HepG2 (cell line): ENCODE data around the gene YIPF2. TPM values are rescaled to one million over a fixed set of nuclear protein-coding genes. Genes with fewer than 3 reads are reported as not detected.

Experiments used
- ATAD3A ChIP-seq: sonication (generic); formaldehyde crosslinking; IDR thresholded peaks from 2 replicates; pipeline ENCODE4 v1.4.0; 2020; ENCODE audit warnings: missing genetic modification reagents
- DR1 ChIP-seq: sonication (generic); formaldehyde crosslinking; IDR thresholded peaks from 2 replicates; pipeline ENCODE4 v1.8.0; 2021; ENCODE audit warnings: mild to moderate bottlenecking, missing genetic modification reagents, inconsistent platforms
- HMG20B ChIP-seq: conservative IDR thresholded peaks from 2 replicates; pipeline ENCODE4 v1.6.1; 2016; ENCODE audit warnings: missing genetic modification reagents, missing compliant biosample characterization
- HNRNPH1 ChIP-seq: fragments of 200-400 bp; formaldehyde crosslinking; optimal IDR thresholded peaks from 2 replicates; pipeline ENCODE3; 2017; ENCODE audit warnings: mild to moderate bottlenecking, low read depth, low read length
- IRF1 ChIP-seq: sonication (generic); formaldehyde crosslinking; IDR thresholded peaks from 2 replicates; pipeline ENCODE4 v1.4.0; 2020; ENCODE audit warnings: low read depth, mild to moderate bottlenecking, missing genetic modification reagents
- ISX ChIP-seq: sonication (generic); formaldehyde crosslinking; conservative IDR thresholded peaks from 2 replicates; pipeline ENCODE4 v1.5.0; 2020; ENCODE audit warnings: missing genetic modification reagents
- KLF16 ChIP-seq, 2 experiments: sonication (generic) in 1 of 2; formaldehyde crosslinking in 1 of 2; IDR thresholded peaks; 2 replicates each; pipeline versions ENCODE4 v1.6.1 to v1.8.0; 2016 to 2023; ENCODE audit warnings: missing genetic modification reagents in 2 of 2, missing compliant biosample characterization in 1 of 2
- MAZ ChIP-seq, 2 experiments: sonication (generic) in 1 of 2; formaldehyde crosslinking in 1 of 2; IDR thresholded peaks; 2 replicates each; pipeline versions ENCODE4 v1.5.0 to v1.6.1; 2012 to 2020; ENCODE audit warnings: low read depth in 2 of 2, mild to moderate bottlenecking in 2 of 2, borderline replicate concordance in 1 of 2, improper control_type of control experiment in 1 of 2, low read length in 1 of 2, missing genetic modification reagents in 1 of 2, moderate library complexity in 1 of 2
- MXD4 ChIP-seq: IDR thresholded peaks from 2 replicates; pipeline ENCODE4 v1.6.1; 2016; ENCODE audit warnings: mild to moderate bottlenecking, missing biosample characterization, missing genetic modification reagents
- NCOA2 ChIP-seq: sonication (generic); formaldehyde crosslinking; IDR thresholded peaks from 2 replicates; pipeline ENCODE4 v1.8.0; 2022; ENCODE audit warnings: inconsistent platforms
- PLRG1 ChIP-seq: fragments of 450-650 bp; conservative IDR thresholded peaks from 2 replicates; pipeline ENCODE4 v1.6.1; 2016
- POLR2A ChIP-seq, 2 experiments: IDR thresholded peaks; 2 replicates each; pipeline ENCODE4 v1.6.1; 2011; ENCODE audit warnings: low read depth in 2 of 2, low read length in 2 of 2, mild to moderate bottlenecking in 1 of 2, moderate library complexity in 1 of 2; ENCODE audit not compliant: insufficient read depth in 1 of 2
- RXRA ChIP-seq: sonication (generic); formaldehyde crosslinking; IDR thresholded peaks from 2 replicates; pipeline ENCODE4 v1.5.1; 2020; ENCODE audit warnings: missing genetic modification reagents
- SALL1 ChIP-seq: sonication (generic); formaldehyde crosslinking; IDR thresholded peaks from 2 replicates; pipeline ENCODE4 v1.8.0; 2022; ENCODE audit warnings: mild to moderate bottlenecking, missing genetic modification reagents
- SMAD1 ChIP-seq: sonication (generic); formaldehyde crosslinking; IDR thresholded peaks from 2 replicates; pipeline ENCODE4 v1.4.0; 2020; ENCODE audit warnings: missing genetic modification reagents, low read depth, mild to moderate bottlenecking, borderline replicate concordance
- SNRNP70 ChIP-seq: fragments of 200-400 bp; formaldehyde crosslinking; IDR thresholded peaks from 2 replicates; pipeline ENCODE4 v1.6.1; 2017; ENCODE audit warnings: mild to moderate bottlenecking, low read depth, low read length, moderate library complexity
- TARDBP ChIP-seq: sonication (generic); formaldehyde crosslinking; IDR thresholded peaks from 2 replicates; pipeline ENCODE4 v1.8.0; 2022; ENCODE audit warnings: mild to moderate bottlenecking, missing genetic modification reagents
- ZBTB21 ChIP-seq: sonication (generic); formaldehyde crosslinking; IDR thresholded peaks from 2 replicates; pipeline ENCODE4 v1.4.0; 2020; ENCODE audit warnings: missing genetic modification reagents
- ZFX ChIP-seq: sonication (generic); formaldehyde crosslinking; IDR thresholded peaks from 2 replicates; pipeline ENCODE4 v1.4.0; 2020; ENCODE audit warnings: mild to moderate bottlenecking, low read depth, missing genetic modification reagents, moderate library complexity
- ZNF383 ChIP-seq: sonication (generic); formaldehyde crosslinking; IDR thresholded peaks from 2 replicates; pipeline ENCODE4 v1.4.0; 2020; ENCODE audit warnings: missing genetic modification reagents, mild to moderate bottlenecking, borderline replicate concordance
- ZNF441 ChIP-seq: sonication (generic); formaldehyde crosslinking; IDR thresholded peaks from 2 replicates; pipeline ENCODE4 v1.7.0; 2021; ENCODE audit warnings: missing genetic modification reagents, borderline replicate concordance
- ZNF557 ChIP-seq: sonication (generic); formaldehyde crosslinking; IDR thresholded peaks from 2 replicates; pipeline ENCODE4 v1.4.0; 2020; ENCODE audit warnings: missing genetic modification reagents
- ZNF574 ChIP-seq: sonication (generic); formaldehyde crosslinking; IDR thresholded peaks from 2 replicates; pipeline ENCODE4 v1.4.0; 2020; ENCODE audit warnings: missing genetic modification reagents
- ZNF703 ChIP-seq: sonication (generic); formaldehyde crosslinking; IDR thresholded peaks from 2 replicates; pipeline ENCODE4 v1.5.1; 2020; ENCODE audit warnings: missing genetic modification reagents, mild to moderate bottlenecking, moderate library complexity, borderline replicate concordance
- ZNF740 ChIP-seq: sonication (generic); formaldehyde crosslinking; IDR thresholded peaks from 2 replicates; pipeline ENCODE4 v1.4.0; 2020; ENCODE audit warnings: missing genetic modification reagents
- polyA plus RNA-seq, 8 experiments: library from polyadenylated mRNA; depleted of rRNA in 3 of 8; stranded (reverse) in 7 of 8; unstranded in 1 of 8; fragments of >200 nt; fragmentation: Illumina TruSeq in 4 of 8; extraction: Trizol in 4 of 8; gene quantifications; 2 replicates each; pipeline versions ENCODE4 v1.2.1 to v1.2.3, GENCODE V29; 2011 to 2016; ENCODE audit warnings: low read depth in 4 of 8, missing spikeins in 1 of 8, mixed read lengths in 1 of 8; ENCODE audit not compliant: insufficient read depth in 1 of 8
- total RNA-seq, 5 experiments: library from RNA; depleted of rRNA; stranded (reverse); fragments of >200 nt; fragmentation: Illumina TruSeq; extraction: Trizol; gene quantifications; 2 replicates each; pipeline ENCODE4 v1.2.3, GENCODE V29; 2016; ENCODE audit warnings: low read depth in 1 of 5

The YIPF2 gene
- total and polyA plus RNA-seq, 2 of the 13 experiments (the other 11 are each of a cell fraction or from before 2014, with no cell fraction given) = 37.3 to 53.2 TPM

GRCh38 chr19:10928563-10929401 lies at the start of gene YIPF2, which contains the start of gene TIMM29 (continued):
- TF ChIP-seq ZNF740 (CRISPR knock-in tag) (peak; percentile 81), ZNF574 (CRISPR knock-in tag) (peak; percentile 94), HMG20B (CRISPR knock-in tag) (no peak; the same call in 1 of the 2 replicates), ZNF557 (no peak), KLF16 (CRISPR knock-in tag; IDR thresholded peaks at IDR 0.05) (peak in 1 of 2 experiments; percentile 92; a peak in 2 of 4 replicates), MXD4 (CRISPR knock-in tag) (0 out of 2 replicates have a peak, but pooled peaks have one; percentile 59), RXRA (CRISPR knock-in tag) (peak; percentile 69), ZFX (peak; percentile 95; the same call in 1 of the 2 replicates), SNRNP70 (no peak), IRF1 (0 out of 2 replicates have a peak, but pooled peaks have one; percentile 27), MAZ (IDR thresholded peaks at IDR 0.05; ENCODE audit: borderline replicate concordance, low read depth, low read length) (peak; percentile 42; the same call in 1 of the 2 replicates), MAZ (CRISPR knock-in tag; IDR thresholded peaks at IDR 0.05; ENCODE audit: low read depth) (no peak), PLRG1 (no peak), ZBTB21 (no peak; the same call in 1 of the 2 replicates), SALL1 (CRISPR knock-in tag) (peak; percentile 80), ZNF441 (CRISPR knock-in tag) (0 out of 2 replicates have a peak, but pooled peaks have one; percentile 7), DR1 (peak; percentile 33; the same call in 1 of the 2 replicates), ATAD3A (no peak), ISX (CRISPR knock-in tag) (no peak), ZNF383 (0 out of 2 replicates have a peak, but pooled peaks have one; percentile 42), NCOA2 (CRISPR knock-in tag) (peak; percentile 32; the same call in 1 of the 2 replicates), ZNF703 (CRISPR knock-in tag) (no peak), POLR2A (IDR thresholded peaks at IDR 0.05; ENCODE audit: insufficient read depth in 1 of 2, low read depth in 2 of 2, low read length in 2 of 2) (peak; percentile 58 to 69), HNRNPH1 (no peak), SMAD1 (CRISPR knock-in tag) (peak; percentile 76; the same call in 1 of the 2 replicates), TARDBP (CRISPR knock-in tag) (peak; percentile 83; the same call in 1 of the 2 replicates)
